Stimulated activated CD4-positive, alpha-beta T cell treated with anti-CD3 and anti-CD28 coated beads, TNF-alpha, amount 100 ng/mL, for 24 hours (primary cell): ENCODE measurements around the gene TSFM.

ENCODE experiments used
- DNase-seq, 3 experiments: peaks; one replicate each; pipeline ENCODE4 v3.0.0-alpha.2; 2020; ENCODE audit warnings: low read depth in 3 of 3

The TSFM gene

GRCh38 chr12:57782608-57783465 is at the start of gene TSFM:
Gene TSFM, plus strand, starts transcription at chr12:57782787. Its CDS starts 15 bp downstream, at chr12:57782802.
- peak; percentile 92 to 97 (median 96) for DNase-seq

GRCh38 chr12:57733928-57734327 is 48.7 kb upstream of the TSFM start:
- no peak for DNase-seq

GRCh38 chr12:57734591-57734990 is 48.0 kb upstream of the TSFM start:
- no peak for DNase-seq

GRCh38 chr12:57735198-57735855 is 47.3 kb upstream of the TSFM start:
- no peak for DNase-seq

GRCh38 chr12:57735952-57736740 is 46.4 kb upstream of the TSFM start:
- DNase-seq = no peak

GRCh38 chr12:57736741-57737466 is 45.7 kb upstream of the TSFM start:
- no peak for DNase-seq

- no peak for DNase-seq
Measured at GRCh38 chr12:57737467-57738460, 44.8 kb upstream of the TSFM start.

- no peak for DNase-seq
Measured at GRCh38 chr12:57738661-57739237, 43.8 kb upstream of the TSFM start, which contains the start of gene AGAP2. Gene AGAP2, minus strand, starts transcription at chr12:57738742. Its CDS starts 496 bp downstream, at chr12:57738246.

GRCh38 chr12:57739387-57739786 is 43.2 kb upstream of the TSFM start:
- DNase-seq = no peak

- DNase-seq = no peak
Measured at GRCh38 chr12:57739914-57740538, 42.6 kb upstream of the TSFM start.

GRCh38 chr12:57740656-57741412 is 41.8 kb upstream of the TSFM start:
- DNase-seq = peak in 1 of 3 experiments; percentile 75

- DNase-seq = no peak
Measured at GRCh38 chr12:57741413-57741789, 41.2 kb upstream of the TSFM start.

- peak; percentile 59 to 82 (median 62) for DNase-seq
Measured at GRCh38 chr12:57741844-57742738, 40.5 kb upstream of the TSFM start.

GRCh38 chr12:57743769-57744168 is 38.8 kb upstream of the TSFM start:
- no peak for DNase-seq

GRCh38 chr12:57744194-57744776 is 38.3 kb upstream of the TSFM start:
- DNase-seq = peak in 2 of 3 experiments; percentile 58 to 73

GRCh38 chr12:57744777-57745484 is 37.7 kb upstream of the TSFM start, which contains the start of gene TSPAN31:
Gene TSPAN31, plus strand, starts transcription at chr12:57745039. Its CDS starts 116 bp downstream, at chr12:57745155.
- peak; percentile 90 to 95 (median 92) for DNase-seq
